ENCODE data around the gene RTN4RL2.

GRCh38 chr11:57476047-57476756 lies 15.9 kb downstream of the RTN4RL2 start:
- TF ChIP-seq EP300 (IDR thresholded peaks at IDR 0.05) (no peak), POLR2A (IDR thresholded peaks at IDR 0.05) (no peak), CTCF (IDR thresholded peaks at IDR 0.05) (no peak), POLR2AphosphoS5 (IDR thresholded peaks at IDR 0.05) (peak in 1 of 3 donors; percentile 10)

All from stomach (tissue), 4 donors.